Stimulated activated CD8-positive, alpha-beta memory T cell treated with anti-CD3 and anti-CD28 coated beads, Interleukin-4, amount 100 ng/mL, for 1 hour (primary cell): Measurements from ENCODE around the gene MMEL1.
"Not testable (repeated sequence)": the region's sequence is repeated elsewhere in the genome, so short reads cannot be mapped to it uniquely, and the experiment has no call there.

Experiments used
- DNase-seq, 2 donors: peaks; one replicate each; pipeline ENCODE4 v3.0.0-alpha.2; 2020; ENCODE audit warnings: low read depth in 2 of 2, low spot score in 1 of 2

Gene MMEL1

DNA sequence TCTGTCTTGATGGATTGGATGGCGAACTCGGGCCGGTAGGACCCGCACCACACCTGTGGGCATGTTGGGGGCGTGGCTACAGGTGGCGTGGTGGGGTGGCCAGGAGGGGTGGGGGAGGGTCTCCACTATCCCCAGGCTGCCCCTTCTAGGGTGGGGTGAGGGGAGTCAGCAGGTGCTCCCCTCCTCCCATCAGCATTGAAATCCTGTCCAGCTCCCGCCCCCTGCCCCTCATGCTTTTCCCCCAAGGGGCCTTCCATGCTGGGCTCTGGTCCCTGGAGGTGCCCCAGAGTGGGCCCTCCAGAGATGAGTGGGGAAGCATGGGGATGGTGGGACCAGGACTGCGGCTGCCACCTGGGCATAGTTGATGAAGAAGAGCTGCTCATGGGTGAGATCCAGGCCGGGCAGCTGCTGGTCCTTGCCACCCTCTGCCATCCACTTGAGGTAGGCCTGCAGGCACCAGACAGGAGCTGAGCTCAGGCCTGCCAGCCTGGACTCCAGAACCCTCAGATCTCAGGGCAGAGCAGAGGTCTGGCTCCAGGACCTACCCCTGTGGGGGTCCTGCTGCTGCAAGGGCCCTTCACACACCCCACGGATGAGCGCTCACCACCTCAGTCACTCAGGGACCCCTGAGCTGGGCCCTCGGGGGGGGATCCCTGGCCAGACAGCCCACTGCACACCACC lies 41.1 kb downstream of the MMEL1 start:
- DNase-seq, result no peak

DNA sequence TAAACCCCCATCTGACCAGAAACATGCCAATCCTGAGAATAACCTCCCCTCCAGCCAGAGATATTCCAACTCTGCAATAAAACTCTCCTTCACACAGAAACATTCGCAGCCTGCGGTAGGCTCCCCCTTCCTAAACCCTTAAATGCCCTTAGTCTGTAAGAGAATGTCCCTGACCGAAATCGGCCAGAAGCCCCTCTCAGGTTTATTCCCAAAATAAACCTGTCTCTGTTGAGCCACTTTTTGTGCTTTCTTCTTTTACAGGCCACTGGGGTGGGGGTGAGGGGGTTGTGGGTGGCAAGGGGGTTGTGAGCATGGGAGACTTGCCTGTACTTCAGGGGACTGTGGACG lies 41.6 kb downstream of the MMEL1 start:
- DNase-seq, result no peak

DNA sequence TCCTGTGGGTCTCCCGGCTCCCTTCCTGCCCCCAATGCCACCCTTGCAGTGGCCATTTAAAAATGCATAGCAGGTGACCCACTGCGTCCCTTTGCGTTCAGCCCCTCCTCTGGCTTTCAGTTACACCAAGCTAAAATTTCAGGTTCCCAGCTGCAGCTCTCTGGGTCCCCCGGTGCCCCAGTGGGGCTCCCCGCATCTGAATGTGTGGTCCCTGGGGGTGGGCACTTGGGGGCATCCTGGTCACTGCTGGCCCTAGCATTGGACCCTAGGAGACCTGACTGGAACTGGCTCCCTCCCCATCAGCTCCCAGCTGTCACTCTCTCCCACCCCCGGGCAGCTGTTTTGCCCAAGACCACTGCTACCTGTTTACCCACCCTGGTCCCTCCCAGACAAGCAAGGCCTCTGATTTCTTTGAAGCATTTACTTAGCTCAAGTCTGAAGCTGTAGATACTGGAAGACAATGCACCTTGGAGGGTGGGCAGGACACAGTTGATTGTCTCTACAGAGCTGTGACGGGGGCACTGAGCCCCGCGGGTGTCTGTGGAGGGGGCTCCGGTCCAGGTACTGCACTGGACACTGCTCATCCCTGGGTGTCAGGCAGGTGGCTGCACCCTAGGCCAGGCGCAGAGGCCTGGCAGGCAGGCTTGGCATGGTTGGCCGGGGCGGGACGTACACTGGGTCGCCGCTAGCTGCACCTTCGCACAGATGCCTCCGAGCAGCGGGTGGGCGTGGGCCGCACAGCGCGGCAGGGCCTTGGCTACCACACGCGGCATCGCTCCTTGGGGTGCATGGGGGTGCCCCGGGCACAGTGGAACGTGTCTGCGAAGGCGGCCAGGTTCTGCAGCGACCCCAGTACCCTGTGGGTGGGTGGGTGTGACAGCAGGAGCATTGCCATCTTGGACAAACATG lies 42.3 kb downstream of the MMEL1 start:
- no peak for DNase-seq

DNA sequence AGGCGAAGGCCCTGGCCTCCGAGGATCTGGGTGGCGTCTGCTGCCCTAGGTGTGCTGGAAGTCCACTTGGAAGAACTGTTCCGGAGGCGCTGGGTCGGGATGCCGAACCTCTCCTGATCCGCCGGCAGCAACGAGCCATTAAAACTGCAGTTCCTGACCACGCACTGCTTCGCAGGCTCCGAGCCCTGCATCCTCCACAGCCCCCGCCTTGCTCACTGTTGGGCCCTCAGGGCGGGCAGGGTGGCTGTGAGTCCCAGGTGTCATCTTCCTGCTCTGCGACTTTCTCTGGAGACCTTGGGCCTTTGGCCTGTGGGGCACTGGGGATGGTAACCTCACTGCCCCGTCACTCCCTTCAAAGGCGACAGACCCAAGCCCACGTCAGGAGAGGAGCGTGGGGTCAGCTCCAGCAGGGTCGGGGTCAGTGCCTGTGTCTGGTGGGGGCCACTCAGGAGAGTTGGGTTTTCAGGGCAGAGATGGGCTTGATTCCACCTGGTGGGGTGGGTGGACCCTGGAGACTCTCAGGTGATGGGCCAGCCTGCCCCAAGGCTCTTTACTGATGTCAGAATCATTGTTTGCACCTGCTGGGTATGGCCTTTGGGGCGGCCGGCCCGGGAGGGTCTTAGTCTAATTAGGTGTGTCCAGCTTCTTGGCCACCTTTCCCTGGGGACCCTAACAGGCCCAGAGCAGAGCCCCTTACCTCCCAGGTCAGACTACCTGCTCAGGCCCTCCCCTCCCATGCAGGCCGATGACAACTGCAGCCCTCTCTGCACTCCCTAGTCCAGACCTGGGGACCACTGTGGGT lies 43.2 kb downstream of the MMEL1 start:
- DNase-seq, result no peak

DNA sequence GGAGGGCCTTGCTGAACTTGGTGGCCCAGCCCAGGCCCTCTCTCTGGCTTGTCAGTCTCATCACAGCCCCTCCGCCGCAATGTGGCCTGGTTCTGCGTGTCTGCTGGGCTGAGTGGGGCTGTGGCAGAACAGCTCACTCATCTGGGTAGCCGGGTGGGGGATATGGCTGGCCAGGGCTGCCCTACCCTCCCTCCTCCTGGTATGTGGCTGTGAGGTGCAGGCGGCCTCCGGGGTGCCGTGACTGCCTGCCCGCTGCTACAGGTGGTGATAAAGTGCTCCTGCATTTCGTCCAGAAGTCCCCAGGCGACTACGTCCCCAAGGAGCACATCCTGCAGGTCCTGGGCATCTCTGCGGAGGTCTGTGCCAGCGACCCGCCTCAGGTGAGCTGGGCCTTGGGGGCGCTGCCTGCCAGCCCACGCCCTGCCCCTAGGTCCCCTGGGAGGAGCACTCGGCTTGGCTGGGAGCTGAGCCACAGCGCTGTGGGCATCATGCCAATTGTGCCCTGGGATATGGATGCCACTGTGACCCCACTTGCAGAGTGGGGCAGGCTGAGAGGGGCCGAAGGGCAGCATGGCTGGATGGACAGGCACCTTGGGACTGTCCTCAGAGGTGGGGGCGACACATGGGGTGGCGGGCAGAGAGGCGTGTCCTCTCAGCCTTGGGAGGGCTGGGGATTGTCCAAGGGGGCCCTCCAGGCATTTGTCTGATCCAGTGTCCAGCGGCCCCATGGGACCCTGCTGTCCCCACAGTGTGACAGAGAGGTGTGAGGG lies 44.0 kb downstream of the MMEL1 start:
- DNase-seq, result no peak

DNA sequence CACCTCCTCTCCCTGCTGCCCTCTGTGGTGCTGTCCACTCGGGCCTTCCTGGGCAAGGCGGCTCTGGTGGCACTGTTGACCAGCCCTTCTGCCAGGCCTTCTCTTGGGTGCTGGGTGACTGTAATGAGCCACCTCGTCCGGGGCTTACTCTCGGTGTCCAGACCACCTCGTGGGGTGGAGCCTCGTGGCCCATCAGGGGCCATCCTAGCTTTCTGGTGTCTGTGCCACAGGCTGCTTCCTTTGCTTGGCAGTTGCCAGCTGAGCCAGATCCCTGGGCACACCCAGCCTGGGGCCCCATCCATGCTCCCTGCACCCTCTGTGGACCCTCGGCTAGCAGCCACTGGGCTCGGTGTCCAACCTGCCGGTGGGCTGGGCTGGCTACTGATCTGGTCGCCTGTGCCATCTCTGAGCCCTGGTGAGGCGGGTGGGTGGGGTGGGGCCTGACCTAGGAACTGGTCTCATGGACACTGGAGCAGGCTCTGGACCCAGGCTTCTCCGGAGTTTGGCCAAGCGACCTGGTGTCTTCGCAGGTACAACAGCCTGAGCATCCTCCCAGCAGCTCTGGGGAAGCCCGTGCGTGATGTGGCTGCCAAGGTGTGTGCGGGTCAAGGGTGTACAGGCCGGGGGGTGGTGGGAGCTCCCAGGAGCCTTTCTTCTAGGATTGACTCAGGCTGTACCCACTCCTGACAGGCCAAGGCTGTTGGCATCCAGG lies 44.8 kb downstream of the MMEL1 start:
- no peak for DNase-seq

DNA sequence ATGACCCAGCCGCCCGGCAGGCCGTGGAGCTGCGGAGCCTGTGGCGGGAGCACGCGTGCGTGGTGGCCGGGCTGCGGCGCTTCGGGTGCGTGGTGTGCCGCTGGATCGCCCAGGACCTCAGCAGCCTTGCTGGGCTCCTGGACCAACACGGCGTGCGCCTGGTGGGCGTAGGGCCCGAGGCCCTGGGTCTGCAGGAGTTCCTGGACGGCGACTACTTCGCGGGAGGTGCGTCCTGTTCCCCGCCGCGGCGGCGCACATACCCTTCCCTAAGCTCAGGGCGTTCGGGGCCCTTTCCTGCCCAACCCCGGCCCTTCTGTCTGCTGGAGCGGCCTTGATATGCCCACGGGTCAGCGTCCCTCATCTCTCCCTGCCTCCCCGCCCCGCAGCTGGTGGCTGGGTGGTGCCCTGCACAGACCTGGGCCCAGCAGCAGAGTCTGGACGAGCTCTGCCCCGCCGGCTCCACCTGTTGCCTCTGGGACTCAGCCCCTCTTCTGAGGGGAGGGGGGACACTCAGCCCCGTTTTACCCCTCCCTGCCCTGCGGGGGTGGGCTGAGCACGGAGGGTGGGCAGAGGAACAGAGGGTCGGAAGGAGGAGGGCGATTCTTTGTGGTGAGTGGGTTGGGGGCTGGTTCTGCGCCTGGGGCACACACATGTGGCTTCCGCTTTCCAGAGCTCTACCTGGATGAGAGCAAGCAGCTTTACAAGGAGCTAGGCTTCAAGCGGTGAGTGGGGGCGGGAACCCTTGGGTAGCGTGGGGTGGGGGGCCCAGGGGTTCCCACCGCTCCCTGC lies 45.6 kb downstream of the MMEL1 start:
- DNase-seq, result no peak

DNA sequence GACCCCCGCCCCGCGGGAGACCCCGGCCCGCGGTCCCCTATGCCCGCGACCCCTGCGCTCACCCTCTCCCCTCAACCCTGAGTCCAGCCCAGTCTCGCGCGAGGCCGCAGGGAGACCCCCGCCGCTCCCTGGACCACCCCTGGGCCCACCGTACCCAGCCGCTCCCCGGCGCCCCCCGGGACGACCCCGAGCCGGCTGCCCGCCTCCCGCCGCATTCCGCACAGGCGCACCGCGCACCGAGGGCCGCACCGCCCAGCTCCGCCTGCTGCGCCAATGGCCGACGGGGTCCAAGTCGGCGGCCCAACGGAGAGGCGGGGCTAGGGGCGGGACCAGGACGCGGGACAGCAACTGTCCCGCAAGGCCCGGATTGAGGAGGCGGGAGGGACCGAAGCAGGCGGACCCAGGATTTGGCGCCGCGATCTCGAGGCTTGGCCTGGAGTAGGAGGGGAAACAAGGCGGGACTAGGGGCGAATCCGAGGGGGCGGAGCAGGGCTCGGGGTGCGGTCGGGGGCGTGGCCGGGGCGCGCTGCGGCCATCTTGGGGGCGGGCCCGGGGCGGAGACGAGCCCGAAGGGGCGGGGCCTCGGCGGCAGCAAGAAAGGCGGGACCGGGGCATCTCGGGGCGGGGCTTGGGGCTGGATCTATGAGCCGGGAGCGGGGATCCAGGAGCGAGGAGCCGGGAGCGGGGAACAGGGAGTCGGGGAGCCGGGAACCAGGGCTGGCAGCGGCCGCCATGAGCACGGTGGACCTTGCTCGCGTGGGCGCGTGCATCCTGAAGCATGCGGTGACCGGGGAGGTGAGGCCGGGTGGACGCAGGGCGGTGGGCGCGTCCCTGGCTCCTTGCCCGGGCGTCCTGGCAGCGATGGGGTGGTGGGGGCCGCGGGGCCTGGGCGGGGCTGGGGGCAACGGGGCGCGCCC lies 46.4 kb downstream of the MMEL1 start, which contains the start of gene PRXL2B:
Gene PRXL2B (plus strand): TSS at position 624 of the 917 bp plus-strand sequence. CDS start 109 bp downstream, at position 733.
- peak; percentile 94 to 98 for DNase-seq

DNA sequence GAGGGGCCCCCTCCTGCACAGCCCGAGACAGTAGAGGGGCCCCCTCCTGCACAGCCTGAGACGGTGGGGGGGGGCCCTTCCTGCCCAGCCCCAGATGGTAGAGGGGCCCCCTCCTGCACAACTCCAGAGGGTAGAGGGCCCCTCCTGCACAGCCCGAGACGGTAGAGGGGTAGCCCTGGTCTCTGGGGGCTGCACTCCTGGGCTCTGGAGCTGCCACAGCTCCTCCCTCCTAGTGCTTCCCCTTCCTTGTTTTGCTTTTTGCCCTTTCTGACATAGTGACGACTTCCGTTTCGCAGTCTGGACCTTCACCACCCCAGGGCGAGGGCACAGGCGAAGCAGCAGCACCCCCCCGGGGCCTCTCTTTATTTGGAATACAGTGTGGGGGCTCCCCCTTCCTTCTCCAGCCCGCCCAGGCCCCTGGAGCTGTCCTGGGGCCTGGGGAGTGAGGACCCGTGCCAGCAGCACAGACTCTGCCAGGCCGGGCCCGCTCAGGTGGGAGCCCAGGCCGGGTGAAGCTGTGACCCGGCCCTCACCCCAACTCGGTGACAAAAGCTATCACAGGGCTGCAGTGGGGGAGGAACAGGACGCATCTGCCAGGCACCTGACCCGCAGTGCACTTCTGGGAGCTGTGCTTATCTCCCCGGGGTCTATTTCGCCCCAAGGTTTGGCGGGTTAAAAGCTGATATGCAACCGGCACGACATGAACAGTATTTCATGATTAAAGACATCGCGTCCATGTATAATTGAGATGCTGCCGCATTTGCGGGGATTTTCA lies 47.3 kb downstream of the MMEL1 start:
- peak; percentile 36 to 51 for DNase-seq

DNA sequence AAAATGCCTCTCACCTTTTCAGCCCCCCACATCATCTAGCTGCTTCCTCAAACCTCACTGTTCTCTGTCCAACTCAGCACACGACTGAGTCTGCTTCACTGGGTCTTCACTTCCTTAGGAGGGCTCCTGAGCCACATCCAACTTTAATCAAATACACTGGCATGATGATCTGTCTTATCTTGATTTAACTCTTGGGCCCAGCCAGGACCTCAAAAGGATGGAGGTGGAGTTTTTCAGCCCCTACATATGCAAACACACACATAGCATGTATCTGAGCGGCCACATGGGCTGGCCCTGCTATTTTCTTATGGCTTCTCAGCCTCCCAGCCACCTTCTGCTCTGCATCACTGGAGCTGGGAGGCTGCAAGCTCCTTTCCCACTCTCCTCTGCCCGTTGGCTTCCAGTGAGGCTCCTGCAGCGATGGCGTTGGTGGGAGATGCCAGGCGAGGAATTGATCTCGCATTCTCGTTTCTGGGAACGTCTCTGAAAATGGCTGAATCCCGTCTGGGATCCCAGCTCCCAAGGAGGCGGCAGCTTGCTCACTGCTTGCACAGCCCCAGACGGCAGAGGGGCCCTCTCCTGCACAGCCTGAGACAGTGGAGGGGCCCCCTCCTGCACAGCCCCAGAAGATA lies 48.0 kb downstream of the MMEL1 start:
- DNase-seq, result no peak

DNA sequence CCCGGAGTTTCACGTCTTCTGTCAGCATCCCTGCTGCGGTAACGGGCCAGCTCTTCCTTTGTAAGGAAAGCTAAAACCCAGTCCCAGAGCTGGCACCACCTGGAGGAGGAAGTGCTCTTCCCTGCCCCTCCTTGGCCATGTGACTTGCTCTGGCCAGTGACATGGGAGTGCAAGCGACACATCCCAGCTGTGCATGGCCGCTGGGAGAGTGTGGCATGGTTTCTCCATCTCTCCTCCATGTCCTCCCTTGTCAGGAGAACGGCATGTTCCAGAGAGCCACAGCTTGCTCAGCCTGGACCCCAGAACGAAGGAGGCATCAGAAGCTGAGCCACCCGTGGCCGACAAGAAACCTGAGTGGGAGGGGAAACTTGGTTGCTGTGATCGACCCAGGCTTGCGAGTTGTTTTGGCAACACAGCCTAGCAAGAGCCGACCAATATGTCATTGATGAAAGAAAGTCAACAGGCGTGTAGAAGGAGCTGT lies 48.9 kb downstream of the MMEL1 start:
- DNase-seq, result no peak

DNA sequence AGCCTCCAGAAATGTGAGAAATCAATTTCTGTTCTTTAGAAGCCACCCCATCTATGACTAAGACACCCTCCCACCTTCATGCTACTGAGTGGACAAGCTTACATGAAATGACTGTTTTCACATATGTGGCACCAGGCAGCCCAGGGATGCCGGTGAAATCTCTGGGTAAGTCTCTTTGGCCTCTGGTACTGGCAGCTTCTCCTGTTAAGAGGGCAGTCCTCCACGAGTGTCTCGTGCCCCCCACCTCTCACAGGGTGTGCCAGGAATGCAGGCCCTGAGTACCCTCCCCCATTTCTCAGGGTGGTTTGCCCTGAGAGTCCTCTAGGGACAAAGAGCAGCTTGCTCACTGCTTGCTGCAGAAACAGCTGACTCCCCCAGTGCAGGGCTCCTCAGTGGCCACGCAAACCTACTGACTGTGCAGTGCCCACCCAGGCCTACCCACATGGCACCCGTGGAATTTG lies 49.5 kb downstream of the MMEL1 start:
- no peak for DNase-seq

DNA sequence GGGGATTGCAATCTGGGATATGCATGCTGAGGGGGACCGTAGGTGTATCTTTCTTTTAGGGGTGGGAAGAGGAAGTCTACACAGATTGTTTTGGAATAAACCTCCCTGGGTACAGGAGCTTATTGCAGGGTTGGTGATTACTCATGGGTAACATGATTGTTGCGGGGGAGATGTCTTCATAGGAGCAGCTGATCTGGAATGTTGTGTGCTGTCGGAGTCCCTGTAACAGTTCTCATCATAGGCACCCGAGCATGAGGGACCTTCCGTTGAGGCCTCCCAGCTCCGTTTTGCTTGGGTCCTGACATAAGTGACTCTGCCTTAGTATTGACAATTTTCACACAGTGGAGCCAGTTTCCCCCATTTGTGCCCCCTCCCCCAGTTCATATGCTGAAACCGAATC lies 50.4 kb downstream of the MMEL1 start:
- no peak for DNase-seq

DNA sequence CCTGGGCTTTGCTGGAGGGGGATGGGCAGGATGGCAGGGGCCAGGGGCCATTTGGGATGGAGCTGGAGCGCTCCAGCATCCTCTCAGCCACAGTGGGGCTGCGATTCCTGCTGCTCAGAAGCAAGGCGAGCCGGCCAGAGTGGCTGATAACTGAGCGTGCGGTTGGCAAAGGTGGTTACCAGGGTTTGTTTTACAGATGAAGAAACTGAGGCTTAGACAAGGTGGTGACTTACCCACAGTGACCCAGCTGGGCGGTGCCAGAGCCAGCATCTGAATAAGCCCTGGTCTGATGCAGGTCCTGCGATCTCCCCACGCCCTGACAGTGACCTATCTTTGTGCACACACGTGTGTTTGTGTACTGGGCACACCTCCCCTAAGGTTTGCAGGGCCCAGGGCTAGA lies 52.1 kb downstream of the MMEL1 start:
- DNase-seq, result no peak

DNA sequence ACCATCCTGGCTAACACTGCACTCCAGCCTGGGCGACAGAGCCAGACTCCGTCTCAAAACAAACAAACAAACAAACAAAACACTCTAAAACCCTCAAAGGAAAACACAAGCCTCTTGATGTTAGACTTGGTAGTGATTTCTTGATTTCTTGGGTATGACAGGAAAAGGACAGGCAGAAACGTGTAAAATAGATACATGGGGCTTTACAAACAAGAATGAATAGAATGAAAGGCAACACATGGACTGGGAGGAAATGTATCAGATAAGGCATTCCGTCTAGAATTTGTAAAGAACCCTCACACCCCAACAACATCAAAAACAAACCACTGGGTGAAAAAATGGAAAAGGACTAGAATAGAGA lies 54.1 kb downstream of the MMEL1 start:
- DNase-seq, result no peak

DNA sequence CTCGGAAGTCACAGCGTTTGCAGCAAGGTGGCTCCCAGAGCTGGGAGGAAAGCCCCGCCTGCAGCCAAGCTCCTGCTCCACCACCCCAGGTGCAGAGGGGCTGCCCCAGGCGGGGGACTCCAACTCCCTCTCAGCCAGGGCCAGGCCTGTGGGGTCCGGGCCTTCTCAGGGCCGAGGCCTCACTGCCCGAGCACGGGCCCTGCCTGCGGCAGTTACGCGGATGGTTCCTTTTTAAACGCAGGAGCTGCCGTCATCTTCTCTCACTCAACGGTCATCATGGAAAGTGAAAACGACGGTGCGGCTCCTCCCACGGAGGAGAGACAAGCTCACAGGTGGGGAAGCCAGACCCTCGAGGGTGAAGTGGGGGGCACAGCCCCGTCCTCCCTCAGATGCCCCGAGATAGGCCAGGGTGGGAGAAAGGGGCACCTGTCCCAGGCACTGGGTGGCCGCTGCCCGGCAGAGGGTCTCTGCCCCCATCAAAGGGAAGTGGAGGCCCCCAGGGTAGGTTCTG lies 55.2 kb downstream of the MMEL1 start:
- DNase-seq, result not testable (repeated sequence)
